Spleen (tissue), 11 donors: ENCODE data around the gene ZBP1. TPM values are rescaled to one million over a fixed set of nuclear protein-coding genes. Genes with fewer than 3 reads are reported as not detected.

Source experiments
- DNase-seq: peaks from one replicate; pipeline ENCODE4 v3.0.0-alpha.2; 2020
- H3K27ac ChIP-seq, 8 donors: fragments of 200-600 bp; sonication (generic) in 7 of 8; 1 replicate in 4 of 8; 2 replicates in 4 of 8; pipeline versions ENCODE4 v1.5.0 to v1.8.0; 2016 to 2021; ENCODE audit warnings: inconsistent platforms in 4 of 8, mild to moderate bottlenecking in 4 of 8, moderate library complexity in 1 of 8
- H3K27me3 ChIP-seq, 7 donors: fragments of 200-600 bp; sonication (generic) in 6 of 7; replicated peaks in 1 of 7; 1 replicate in 4 of 7; 2 replicates in 3 of 7; pipeline versions ENCODE4 v1.5.0 to v1.8.0; 2016 to 2021; ENCODE audit warnings: inconsistent platforms in 3 of 7, mild to moderate bottlenecking in 1 of 7
- H3K36me3 ChIP-seq, 6 donors: fragments of 200-600 bp; sonication (generic) in 5 of 6; 1 replicate in 4 of 6; 2 replicates in 2 of 6; pipeline versions ENCODE4 v1.5.0 to v1.8.0; 2016 to 2021; ENCODE audit warnings: inconsistent platforms in 2 of 6
- H3K4me1 ChIP-seq, 6 donors: fragments of 200-600 bp; sonication (generic) in 5 of 6; 1 replicate in 3 of 6; 2 replicates in 3 of 6; pipeline versions ENCODE4 v1.5.0 to v1.8.0; 2016 to 2021; ENCODE audit warnings: inconsistent platforms in 3 of 6
- H3K4me3 ChIP-seq, 8 donors: fragments of 200-600 bp; sonication (generic) in 7 of 8; 1 replicate in 4 of 8; 2 replicates in 4 of 8; pipeline versions ENCODE4 v1.5.0 to v1.8.0; 2016 to 2021; ENCODE audit warnings: inconsistent platforms in 4 of 8, mild to moderate bottlenecking in 4 of 8, moderate library complexity in 2 of 8
- H3K9me3 ChIP-seq, 8 donors: fragments of 200-600 bp; sonication (generic) in 7 of 8; 1 replicate in 4 of 8; 2 replicates in 4 of 8; pipeline versions ENCODE4 v1.5.0 to v1.8.0; 2016 to 2021; ENCODE audit warnings: inconsistent platforms in 4 of 8
- CTCF ChIP-seq, 11 experiments: fragments of 200-600 bp in 7 of 11; fragments of 450-650 bp in 4 of 11; sonication (generic) in 4 of 11; IDR thresholded peaks in 8 of 11; conservative IDR thresholded peaks in 3 of 11; 1 replicate in 7 of 11; 2 replicates in 4 of 11; pipeline versions ENCODE4 v1.4.0 to v1.8.0; 2016 to 2021; ENCODE audit warnings: antibody characterized with exemption in 11 of 11, inconsistent platforms in 4 of 11, mild to moderate bottlenecking in 1 of 11
- POLR2A ChIP-seq, 3 donors: fragments of 450-650 bp; IDR thresholded peaks; one replicate each; pipeline ENCODE4 v1.5.1; 2017; ENCODE audit warnings: antibody characterized with exemption in 3 of 3, mild to moderate bottlenecking in 1 of 3
- POLR2AphosphoS5 ChIP-seq, 3 donors: sonication (generic); formaldehyde crosslinking; IDR thresholded peaks; one replicate each; pipeline ENCODE4 v1.5.1; 2017; ENCODE audit warnings: antibody characterized with exemption in 3 of 3
- WGBS, 5 donors: extraction: QIAGEN DNeasy Blood & Tissue Kit in 3 of 5; methylation state at CpG; one replicate each; pipeline versions ENCODE4 v1.1.5 to v1.1.7; 2013 to 2018; 5-methylcytosine and 5-hydroxymethylcytosine counted together
- intact Hi-C: fragments of 100-400 bp; cut with DNase I; formaldehyde crosslinking; loops from one replicate; pipeline ENCODE4 v1.15.0; 2023; ENCODE audit warnings: low total_unique reads
- polyA plus RNA-seq, 3 donors: library from polyadenylated mRNA; stranded (reverse); fragments of 200-250 nt; gene quantifications; one replicate each; pipeline ENCODE4 v1.2.1, GENCODE V29; 2013
- total RNA-seq, 7 donors: library from RNA; depleted of rRNA in 3 of 7; stranded (reverse); fragments of >200 nt in 3 of 7; fragmentation: NEBNext Ultra II Directional in 4 of 7; extraction: Animal tissue kit (Norgen Biotek cat#: 25700) in 4 of 7; gene quantifications; one replicate each; pipeline versions ENCODE4 v1.1.0 to v1.2.1, GENCODE V29; 2016 to 2021
- donor health status: healthy with polysubstance abuse.
- donor health status: DM: no; HTN: no; CAD: no; lungs with moderate emphysema.
- donor health status: DM: no; HTN: no; CAD: no.
- donor health status: Bipolar disorder and iron deficiency.
- donor health status: healthy.
- donor health status: DM: no; HTN: no; CAD: no.
- donor health status: DM: yes; HTN: yes; CAD: no.

Gene ZBP1
- total and polyA plus RNA-seq, 10 donors: 8.6 to 28.4 (median 16.6) TPM

GRCh38 chr20:57605878-57606277 is 14.3 kb downstream of the ZBP1 start:
- H3K27ac ChIP-seq: peak overlapping the region in 1 of 8 donors; percentile 22
- no peak for DNase-seq
- peaks cover 0 to 47% (median 19%) of the 10 kb centered on the region in 6 donors for H3K36me3 ChIP-seq
- WGBS, 5 donors: 50 to 81% (median 64%) methylated on average over 5 of the region's 5 CpGs
- no peaks in the 10 kb centered on the region for H3K9me3 ChIP-seq
- peaks cover 0 to 20% (median 2%) of the 10 kb centered on the region in 6 donors for H3K4me1 ChIP-seq
- intact Hi-C loops: loop anchor here (10.0 kb wide), 1 partner anchor 49 kb away; no protein-coding TSS in a partner anchor
- TF ChIP-seq POLR2AphosphoS5 (IDR thresholded peaks at IDR 0.05) (no peak), CTCF (IDR thresholded peaks at IDR 0.05 in 8 of 11, conservative IDR thresholded peaks at IDR 0.05 in 3 of 11) (no peak), POLR2A (IDR thresholded peaks at IDR 0.05) (no peak)
- no peak overlapping the region for H3K4me3 ChIP-seq
- H3K27me3 ChIP-seq: no peaks in the 10 kb centered on the region

- Histone ChIP-seq H3K27ac (peak overlapping the region in 3 of 8 donors; percentile 8 to 42 (median 22)), H3K9me3 (no peaks in the 10 kb centered on the region), H3K4me1 (peaks cover 0 to 27% (median 2%) of the 10 kb centered on the region in 6 donors), H3K27me3 (no peaks in the 10 kb centered on the region), H3K36me3 (peaks cover 0 to 39% (median 14%) of the 10 kb centered on the region in 6 donors), H3K4me3 (no peak overlapping the region)
- WGBS, 5 donors: 36 to 54% (median 49%) methylated on average over 5 of the region's 5 CpGs
- DNase-seq: no peak
- intact Hi-C loops: loop anchor here (10.0 kb wide), 1 partner anchor 50 kb away; no protein-coding TSS in a partner anchor
- TF ChIP-seq CTCF (IDR thresholded peaks at IDR 0.05 in 8 of 11, conservative IDR thresholded peaks at IDR 0.05 in 3 of 11) (no peak), POLR2A (IDR thresholded peaks at IDR 0.05) (no peak), POLR2AphosphoS5 (IDR thresholded peaks at IDR 0.05) (no peak)
Measured at GRCh38 chr20:57605045-57605444, 15.2 kb downstream of the ZBP1 start.

GRCh38 chr20:57603120-57603519 is 17.1 kb downstream of the ZBP1 start:
- no peak overlapping the region for H3K27ac ChIP-seq
- WGBS, 5 donors: 89 to 94% (median 93%) methylated on average over 10 of the region's 10 CpGs
- TF ChIP-seq POLR2A (IDR thresholded peaks at IDR 0.05): no peak
- no peak for TF ChIP-seq CTCF (IDR thresholded peaks at IDR 0.05 in 8 of 11, conservative IDR thresholded peaks at IDR 0.05 in 3 of 11)
- no peak for TF ChIP-seq POLR2AphosphoS5 (IDR thresholded peaks at IDR 0.05)
- DNase-seq: no peak
- no peaks in the 10 kb centered on the region for H3K9me3 ChIP-seq
- peaks cover 0 to 19% (median 0%) of the 10 kb centered on the region in 6 donors for H3K36me3 ChIP-seq
- peaks cover 0 to 30% (median 0%) of the 10 kb centered on the region in 6 donors for H3K4me1 ChIP-seq
- intact Hi-C loops: loop anchor here (10.0 kb wide), 1 partner anchor 52 kb away; no protein-coding TSS in a partner anchor
- peaks cover 0 to 4% (median 0%) of the 10 kb centered on the region in 7 donors for H3K27me3 ChIP-seq
- H3K4me3 ChIP-seq: no peak overlapping the region

GRCh38 chr20:57601737-57602136 is 18.5 kb downstream of the ZBP1 start:
- TF ChIP-seq CTCF (IDR thresholded peaks at IDR 0.05 in 8 of 11, conservative IDR thresholded peaks at IDR 0.05 in 3 of 11) (no peak), POLR2A (IDR thresholded peaks at IDR 0.05) (no peak), POLR2AphosphoS5 (IDR thresholded peaks at IDR 0.05) (no peak)
- H3K36me3 ChIP-seq: peaks cover 0 to 8% (median 0%) of the 10 kb centered on the region in 6 donors
- no peak overlapping the region for H3K27ac ChIP-seq
- 69 to 93% (median 74%) methylated on average over 5 of the region's 5 CpGs for WGBS, 5 donors
- peaks cover 0 to 43% (median 10%) of the 10 kb centered on the region in 6 donors for H3K4me1 ChIP-seq
- intact Hi-C loops: loop anchor here (10.0 kb wide), 1 partner anchor 53 kb away; no protein-coding TSS in a partner anchor
- peaks cover 0 to 4% (median 0%) of the 10 kb centered on the region in 7 donors for H3K27me3 ChIP-seq
- DNase-seq: no peak
- H3K9me3 ChIP-seq: no peaks in the 10 kb centered on the region
- H3K4me3 ChIP-seq: no peak overlapping the region
